Measurements from ENCODE around the gene GPR137B.

GPR137B gene

GRCh38 chr1:236110137-236110536 lies 32.2 kb upstream of the GPR137B start:
- H3K27ac ChIP-seq, result no peak overlapping the region
- no peak for TF ChIP-seq CTCF (IDR thresholded peaks at IDR 0.05)
- TF ChIP-seq ZFX (IDR thresholded peaks at IDR 0.05; ENCODE audit: borderline replicate concordance), result no peak

DNA sequence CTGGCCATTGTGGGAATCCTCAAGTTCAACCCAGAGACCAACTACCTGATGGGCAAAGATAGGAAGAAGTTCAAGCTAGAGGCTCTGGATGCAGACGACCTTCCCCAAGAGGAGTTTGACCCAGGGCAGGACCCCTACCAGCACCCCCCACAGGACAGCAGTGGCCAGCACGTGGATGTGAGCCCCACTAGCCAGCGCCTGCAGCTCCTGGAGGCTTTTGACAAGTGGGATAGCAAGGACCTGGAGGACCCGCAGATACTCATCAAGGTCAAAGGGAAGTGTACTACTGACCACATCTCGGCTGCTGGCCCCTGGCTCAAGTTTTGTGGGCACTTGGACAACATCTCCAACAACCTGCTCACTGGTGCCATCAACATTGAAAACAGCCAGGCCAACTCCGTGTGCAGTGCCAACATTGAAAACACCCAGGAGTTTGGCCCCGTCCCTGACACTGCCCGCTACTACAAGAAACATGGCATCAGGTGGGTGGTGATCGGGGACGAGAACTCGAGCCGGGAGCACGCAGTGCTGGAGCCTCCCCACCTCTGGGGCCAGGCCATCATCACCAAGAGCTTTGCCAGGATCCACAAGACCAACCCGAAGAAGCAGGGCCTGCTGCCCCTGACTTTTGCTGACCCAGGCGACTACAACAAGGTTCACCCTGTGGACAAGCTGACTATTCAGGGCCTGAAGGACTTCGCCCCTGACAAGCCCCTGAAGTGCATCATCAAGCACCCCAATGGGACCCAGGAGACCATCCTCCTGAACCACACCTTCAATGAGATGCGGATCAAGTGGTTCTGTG lies 30.6 kb upstream of the GPR137B start:
- no peak for TF ChIP-seq ZFX (IDR thresholded peaks at IDR 0.05; ENCODE audit: borderline replicate concordance)
- TF ChIP-seq CTCF (IDR thresholded peaks at IDR 0.05), result no peak
- no peak overlapping the region for H3K27ac ChIP-seq

GRCh38 chr1:236112332-236112627 lies 30.1 kb upstream of the GPR137B start:
- TF ChIP-seq ZFX (IDR thresholded peaks at IDR 0.05; ENCODE audit: borderline replicate concordance), result no peak
- no peak for TF ChIP-seq CTCF (IDR thresholded peaks at IDR 0.05)
- H3K27ac ChIP-seq, result no peak overlapping the region

GRCh38 chr1:236113324-236114032 lies 28.9 kb upstream of the GPR137B start:
- no peak overlapping the region for H3K27ac ChIP-seq
- TF ChIP-seq ZFX (IDR thresholded peaks at IDR 0.05; ENCODE audit: borderline replicate concordance) (no peak), CTCF (IDR thresholded peaks at IDR 0.05) (no peak)

GRCh38 chr1:236114076-236114747 lies 28.1 kb upstream of the GPR137B start:
- H3K27ac ChIP-seq, result no peak overlapping the region
- no peak for TF ChIP-seq ZFX (IDR thresholded peaks at IDR 0.05; ENCODE audit: borderline replicate concordance)
- TF ChIP-seq CTCF (IDR thresholded peaks at IDR 0.05), result no peak

DNA sequence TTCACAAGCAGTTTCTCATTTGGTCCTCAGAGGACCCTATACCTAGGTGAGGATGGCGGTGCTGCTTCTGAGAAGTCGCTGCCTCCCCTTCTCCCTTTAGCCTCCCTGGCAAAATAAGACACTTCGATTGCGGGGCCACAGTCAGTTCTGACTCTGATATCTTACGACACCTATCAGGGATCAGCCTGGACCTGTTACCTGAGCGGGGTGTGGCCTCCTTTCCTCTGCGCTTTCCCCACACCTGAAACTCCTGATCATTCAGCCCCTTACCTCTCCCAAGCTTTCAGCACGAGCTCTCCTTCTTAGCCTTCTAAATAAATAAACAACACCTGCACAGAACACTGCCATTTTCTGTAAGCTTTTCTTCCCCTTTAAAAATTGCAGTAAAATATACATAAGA lies 24.6 kb upstream of the GPR137B start:
- no peak for TF ChIP-seq CTCF (IDR thresholded peaks at IDR 0.05)
- no peak for TF ChIP-seq ZFX (IDR thresholded peaks at IDR 0.05; ENCODE audit: borderline replicate concordance)
- no peak overlapping the region for H3K27ac ChIP-seq
